Stimulated activated CD8-positive, alpha-beta memory T cell treated with anti-CD3 and anti-CD28 coated beads, Interleukin-12 subunit alpha, Interleukin-12 subunit beta, amount 100 ng/mL, for 1 hour (primary cell): Measurements from ENCODE around the gene LAGE3.
A peak's percentile ranks its signal among the peaks of the same experiment; 100 is the strongest.

ENCODE experiments used
- DNase-seq: peaks from one replicate; pipeline ENCODE4 v3.0.0-alpha.2; 2020; ENCODE audit warnings: low read depth

The LAGE3 gene

DNA sequence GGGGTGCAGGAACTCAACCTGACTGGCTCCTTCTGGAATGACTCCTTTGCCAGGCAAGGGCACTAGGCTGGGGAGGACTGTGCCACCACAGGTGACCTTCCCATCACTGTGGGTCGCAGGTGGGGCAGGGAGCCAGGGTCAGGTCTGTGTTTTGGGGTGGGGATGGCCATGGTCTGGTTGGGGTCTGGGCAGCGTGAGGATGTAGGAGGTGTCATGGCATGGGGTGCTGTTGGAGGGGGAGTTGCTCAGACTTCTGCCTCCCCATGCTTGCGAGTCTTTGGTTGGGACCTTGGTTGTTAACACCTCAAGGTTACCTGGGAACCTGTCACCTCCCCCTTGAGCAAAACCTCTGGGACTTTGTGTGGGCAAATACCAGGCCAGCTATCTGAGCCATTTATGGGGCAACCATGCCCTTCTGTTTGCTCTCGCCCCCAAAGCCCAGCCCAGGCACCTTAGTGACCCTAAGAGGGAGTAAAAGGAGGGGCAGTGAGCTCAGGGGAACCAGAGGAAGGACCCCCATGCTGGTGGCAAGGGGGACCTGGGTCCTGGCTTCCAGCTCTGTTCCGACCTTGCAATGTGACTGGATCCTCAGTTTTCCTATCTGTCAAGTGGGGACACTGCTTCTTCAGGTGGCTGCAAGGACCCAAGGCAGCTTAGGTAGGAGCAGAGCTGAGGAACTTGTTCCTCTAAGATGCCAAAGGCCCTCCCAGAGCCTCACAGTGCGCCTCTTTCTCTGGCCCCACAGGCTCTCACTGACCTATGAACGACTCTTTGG, 44.5 kb downstream of the LAGE3 start:
- DNase-seq, result no peak

DNA sequence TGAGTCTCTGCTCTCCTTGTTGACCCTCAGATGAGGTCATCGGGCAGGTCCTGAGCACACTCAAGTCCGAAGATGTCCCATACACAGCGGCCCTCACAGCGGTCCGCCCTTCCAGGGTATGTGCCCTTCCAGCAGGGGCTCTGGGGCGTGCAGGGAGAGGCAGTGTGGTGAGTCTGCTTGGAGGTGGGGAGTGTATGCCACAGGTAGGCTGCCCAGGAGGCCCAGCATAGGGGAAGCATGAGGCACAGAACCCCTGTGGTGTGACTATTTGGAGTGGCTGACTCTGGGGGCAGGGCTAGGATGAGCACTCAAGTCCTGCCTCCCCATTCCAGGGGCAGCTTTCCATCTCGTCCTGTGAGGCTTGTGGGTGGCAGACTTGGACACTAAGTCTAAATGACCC, 45.5 kb downstream of the LAGE3 start:
- no peak for DNase-seq

DNA sequence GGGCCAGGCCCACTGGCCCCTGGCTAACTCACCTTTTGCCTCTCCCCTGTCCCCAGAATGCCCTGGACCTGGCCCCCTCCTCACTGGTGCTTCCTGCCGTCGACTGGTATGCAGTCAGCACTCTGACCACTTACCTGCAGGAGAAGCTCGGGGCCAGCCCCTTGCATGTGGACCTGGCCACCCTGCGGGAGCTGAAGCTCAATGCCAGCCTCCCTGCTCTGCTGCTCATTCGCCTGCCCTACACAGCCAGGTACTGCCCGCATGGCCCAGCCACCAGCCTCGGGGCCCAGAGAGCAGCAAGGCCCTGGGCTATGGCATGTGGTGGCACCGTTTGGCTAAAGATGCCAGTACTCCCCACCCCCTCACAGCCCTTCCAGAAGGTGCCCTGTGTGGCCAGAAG, 46.9 kb downstream of the LAGE3 start:
- no peak for DNase-seq

DNA sequence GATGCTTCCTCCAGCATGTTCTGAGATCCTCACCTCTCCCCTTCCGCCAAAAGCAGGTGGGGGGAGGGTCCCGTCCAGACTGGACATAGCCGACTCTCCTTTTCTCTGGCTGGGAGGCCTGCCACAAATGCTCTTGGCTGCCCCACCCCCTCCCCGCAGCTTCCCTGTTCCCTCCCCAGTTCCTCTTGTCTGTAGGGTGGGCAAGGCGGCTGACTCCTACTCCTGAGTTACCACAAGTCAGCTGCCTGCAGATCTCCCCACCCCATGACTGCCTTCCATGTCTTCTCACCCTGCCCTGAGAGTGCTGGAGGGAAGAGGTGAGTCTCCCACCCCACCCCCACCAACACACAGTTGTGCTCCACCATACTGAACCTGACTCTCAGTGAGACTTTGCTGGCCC, 47.7 kb downstream of the LAGE3 start:
- no peak for DNase-seq

DNA sequence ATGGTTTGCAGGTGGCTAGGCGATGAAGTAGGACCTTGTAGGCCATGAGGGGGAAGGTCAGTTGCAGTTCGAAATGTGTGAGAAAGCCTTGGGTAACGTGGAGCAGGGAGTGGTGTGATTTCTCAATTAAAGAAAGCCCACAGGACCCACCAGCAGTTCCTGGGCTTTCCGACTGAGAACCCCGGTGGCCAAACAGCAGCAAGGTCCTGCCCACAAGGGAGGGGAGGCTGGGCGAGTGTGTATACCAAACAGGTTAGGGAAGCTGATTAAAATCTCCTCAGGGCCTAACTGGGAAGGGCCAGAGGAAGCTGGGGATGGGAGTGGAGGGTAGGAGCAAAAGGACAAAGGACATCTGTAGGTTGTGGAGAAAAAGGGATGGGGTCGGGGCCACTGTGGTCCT, 48.2 kb downstream of the LAGE3 start:
- no peak for DNase-seq

GRCh38 chrX:154430479-154430878, 48.6 kb downstream of the LAGE3 start:
- no peak for DNase-seq

DNA sequence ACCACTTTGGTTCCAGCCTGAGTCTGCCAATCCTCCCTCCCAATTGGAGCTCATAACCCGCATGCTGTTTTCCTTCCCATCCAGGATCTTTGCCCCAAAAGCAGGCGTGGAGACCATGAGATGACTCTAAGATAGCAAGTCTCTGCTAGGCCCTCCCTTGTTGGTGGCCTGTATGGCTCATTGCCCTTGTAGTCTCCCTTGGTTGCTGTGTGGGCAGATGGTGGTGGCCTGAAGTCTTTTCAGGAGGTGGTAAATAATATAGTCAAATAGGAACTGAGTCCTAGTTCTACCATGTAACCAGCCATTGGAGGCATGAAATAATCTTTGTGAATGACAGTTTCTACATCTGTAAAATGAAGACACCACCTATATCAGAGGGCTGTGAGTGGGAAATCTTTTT, 49.4 kb downstream of the LAGE3 start:
- DNase-seq, result no peak

- peak; percentile 73 for DNase-seq
Measured at GRCh38 chrX:154428176-154429171, 50.6 kb downstream of the LAGE3 start, which contains the start of gene ATP6AP1. Gene ATP6AP1 (plus strand): TSS chrX:154428677. CDS start chrX:154428693, 16 bp downstream.
